NCI-H1092 treated with DMSO at 0.1 percent for 48 hours (cell line): ENCODE measurements around the gene CXCL6.

Experiments
- DNase-seq: peaks from one replicate; lab custom pipeline; 2025; lab: John Stamatoyannopoulos, UW

The CXCL6 gene

DNA sequence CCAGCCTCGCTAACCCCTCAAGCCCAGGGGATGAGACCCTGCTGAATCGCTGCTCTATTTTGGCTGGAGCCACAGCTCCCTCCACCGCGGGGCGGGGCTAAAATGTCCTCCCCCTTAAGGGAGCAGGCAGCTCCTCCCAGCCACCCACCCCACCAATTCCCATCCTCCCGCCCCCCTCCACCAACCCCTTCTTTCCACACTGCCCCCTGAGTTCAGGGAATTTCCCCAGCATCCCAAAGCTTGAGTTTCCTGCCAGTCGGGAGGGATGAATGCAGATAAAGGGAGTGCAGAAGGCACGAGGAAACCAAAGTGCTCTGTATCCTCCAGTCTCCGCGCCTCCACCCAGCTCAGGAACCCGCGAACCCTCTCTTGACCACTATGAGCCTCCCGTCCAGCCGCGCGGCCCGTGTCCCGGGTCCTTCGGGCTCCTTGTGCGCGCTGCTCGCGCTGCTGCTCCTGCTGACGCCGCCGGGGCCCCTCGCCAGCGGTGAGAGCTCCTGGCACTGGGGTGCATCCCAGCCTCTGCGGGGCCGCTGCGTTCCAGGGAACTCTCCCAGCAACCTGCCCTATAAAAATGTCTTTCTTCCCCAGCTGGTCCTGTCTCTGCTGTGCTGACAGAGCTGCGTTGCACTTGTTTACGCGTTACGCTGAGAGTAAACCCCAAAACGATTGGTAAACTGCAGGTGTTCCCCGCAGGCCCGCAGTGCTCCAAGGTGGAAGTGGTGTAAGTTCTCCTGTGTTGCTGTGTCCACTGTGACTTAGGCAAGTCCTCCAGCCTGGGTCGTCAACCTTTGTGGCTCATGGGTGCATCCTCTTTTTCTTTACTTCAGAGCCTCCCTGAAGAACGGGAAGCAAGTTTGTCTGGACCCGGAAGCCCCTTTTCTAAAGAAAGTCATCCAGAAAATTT lies at the start of gene CXCL6:
TSS of gene CXCL6 (plus strand) at position 306 of the 907 bp plus-strand sequence. CDS start at position 379, 73 bp downstream.
- DNase-seq: no peak

DNA sequence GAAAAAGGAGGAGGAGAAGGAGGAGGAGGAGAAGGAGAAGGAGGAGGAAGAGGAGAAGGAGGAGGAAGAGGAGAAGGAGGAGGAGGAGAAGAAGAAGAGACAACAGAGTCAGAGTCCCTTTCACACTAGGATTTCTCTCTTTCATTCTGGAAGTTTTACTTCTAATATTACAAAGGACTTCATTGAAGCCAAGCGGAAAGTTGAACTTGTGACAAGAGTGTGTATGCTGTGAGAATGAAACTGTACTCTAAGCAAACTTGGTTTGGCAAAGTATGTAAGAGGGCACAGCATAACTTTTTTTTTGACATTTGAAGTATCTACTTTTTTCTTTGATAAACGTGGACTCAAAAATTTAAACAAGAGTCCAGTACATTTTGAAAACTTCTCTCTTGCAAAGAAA lies 48.1 kb upstream of the CXCL6 start:
- no peak for DNase-seq

DNA sequence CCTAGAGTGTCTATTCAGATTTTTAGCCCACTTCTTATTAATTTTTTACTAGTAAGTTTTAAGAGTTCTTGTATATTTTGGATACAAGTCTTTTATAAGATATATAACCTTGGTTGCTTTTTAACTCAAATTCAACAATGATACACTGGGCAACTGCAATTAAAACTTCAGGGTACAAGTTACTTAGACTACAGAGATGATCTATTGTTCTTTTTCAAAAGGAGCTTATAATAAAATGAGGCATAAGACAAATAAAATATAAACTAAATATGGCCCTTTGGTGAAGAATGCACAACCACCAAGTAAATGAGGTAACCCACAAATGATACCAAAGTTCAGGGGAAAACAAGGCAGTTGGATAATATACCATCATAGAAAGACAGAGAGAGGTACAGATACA lies 37.6 kb upstream of the CXCL6 start:
- DNase-seq: no peak

GRCh38 chr4:73800206-73800605 lies 36.3 kb upstream of the CXCL6 start:
- no peak for DNase-seq

- DNase-seq: no peak
Observed at GRCh38 chr4:73801692-73802091, 34.8 kb upstream of the CXCL6 start.

- no peak for DNase-seq
Observed at GRCh38 chr4:73803213-73803612, 33.3 kb upstream of the CXCL6 start.

DNA sequence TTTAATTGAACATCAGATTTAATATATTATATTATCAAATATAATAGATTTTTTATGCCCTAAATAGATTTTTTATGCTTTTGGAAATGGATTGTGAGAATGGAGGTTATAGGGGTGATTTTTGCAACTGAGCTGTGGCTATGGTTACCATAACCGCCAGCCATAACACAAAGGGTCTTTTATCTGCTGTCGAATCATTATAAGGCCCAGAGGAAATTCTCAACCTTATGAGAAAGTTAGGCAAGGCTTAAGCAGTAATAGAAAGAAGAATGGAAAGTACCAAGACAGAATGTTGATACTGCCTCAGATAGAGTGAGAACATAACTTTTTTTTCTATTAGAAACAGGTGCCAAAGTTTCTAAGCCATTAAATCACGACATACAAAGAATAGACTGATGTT lies 26.3 kb upstream of the CXCL6 start:
- DNase-seq: no peak

DNA sequence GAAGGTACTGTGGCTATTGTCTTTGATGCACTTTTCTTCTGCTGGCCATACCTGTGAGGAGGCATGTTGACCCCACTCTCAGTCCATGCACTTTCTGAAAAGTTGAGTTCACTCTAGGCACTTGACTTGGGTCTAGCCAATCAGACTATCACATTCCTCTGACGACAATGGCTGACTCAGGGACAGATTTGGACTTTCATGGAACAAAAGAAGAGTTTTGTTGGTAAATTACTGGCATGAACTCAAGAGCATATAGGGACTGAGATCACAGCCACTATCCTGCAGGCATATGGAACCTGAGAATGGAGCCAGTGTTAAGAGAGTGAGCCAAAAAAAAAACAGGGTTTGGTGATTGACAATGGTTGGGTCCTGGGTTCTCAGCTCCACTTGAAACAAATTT lies 24.6 kb upstream of the CXCL6 start:
- DNase-seq: no peak

GRCh38 chr4:73814679-73815078 lies 21.8 kb upstream of the CXCL6 start:
- DNase-seq: no peak

DNA sequence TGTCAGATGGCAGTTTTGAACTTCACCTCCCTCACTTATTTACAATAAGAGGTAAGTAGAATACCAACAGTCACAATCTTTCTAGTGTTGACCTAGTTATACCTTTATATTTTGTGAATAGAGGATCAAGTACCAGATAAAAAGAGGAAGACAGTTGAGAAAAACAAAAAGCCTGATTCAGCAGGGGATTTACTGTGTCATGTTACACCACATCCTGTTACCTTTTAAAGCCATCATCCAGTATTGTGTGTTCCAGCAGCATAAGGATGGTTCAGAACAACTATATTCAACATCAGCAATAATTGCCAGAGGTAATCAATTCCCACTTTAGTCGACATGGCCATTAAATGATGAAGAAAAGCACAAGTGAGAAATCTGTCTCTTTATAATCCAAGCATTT lies 21.3 kb upstream of the CXCL6 start:
- peak; percentile 26 for DNase-seq

DNA sequence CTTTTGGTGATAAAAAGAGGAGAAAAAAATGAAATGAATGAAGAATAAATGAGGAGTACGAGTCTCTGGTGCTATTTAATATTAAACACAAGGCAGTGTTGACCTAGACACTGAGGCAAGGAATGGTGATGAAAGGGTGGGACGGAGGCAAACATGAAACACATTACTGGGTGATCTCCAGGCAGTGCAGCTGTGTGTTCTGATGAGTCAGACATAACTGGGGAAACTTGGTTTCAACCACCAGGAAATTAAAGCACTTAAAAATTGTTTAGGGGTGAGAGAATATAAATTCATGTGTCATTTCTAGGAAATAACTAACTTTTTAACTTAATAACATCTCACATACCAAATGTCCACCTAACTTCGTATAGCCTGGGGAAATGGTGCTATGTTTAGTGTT lies 19.7 kb upstream of the CXCL6 start:
- DNase-seq: no peak

GRCh38 chr4:73817341-73817740 lies 19.1 kb upstream of the CXCL6 start:
- peak; percentile 16 for DNase-seq

- DNase-seq: no peak
Observed at GRCh38 chr4:73821325-73821724, 15.2 kb upstream of the CXCL6 start.

- no peak for DNase-seq
Observed at GRCh38 chr4:73822389-73822788, 14.1 kb upstream of the CXCL6 start.

DNA sequence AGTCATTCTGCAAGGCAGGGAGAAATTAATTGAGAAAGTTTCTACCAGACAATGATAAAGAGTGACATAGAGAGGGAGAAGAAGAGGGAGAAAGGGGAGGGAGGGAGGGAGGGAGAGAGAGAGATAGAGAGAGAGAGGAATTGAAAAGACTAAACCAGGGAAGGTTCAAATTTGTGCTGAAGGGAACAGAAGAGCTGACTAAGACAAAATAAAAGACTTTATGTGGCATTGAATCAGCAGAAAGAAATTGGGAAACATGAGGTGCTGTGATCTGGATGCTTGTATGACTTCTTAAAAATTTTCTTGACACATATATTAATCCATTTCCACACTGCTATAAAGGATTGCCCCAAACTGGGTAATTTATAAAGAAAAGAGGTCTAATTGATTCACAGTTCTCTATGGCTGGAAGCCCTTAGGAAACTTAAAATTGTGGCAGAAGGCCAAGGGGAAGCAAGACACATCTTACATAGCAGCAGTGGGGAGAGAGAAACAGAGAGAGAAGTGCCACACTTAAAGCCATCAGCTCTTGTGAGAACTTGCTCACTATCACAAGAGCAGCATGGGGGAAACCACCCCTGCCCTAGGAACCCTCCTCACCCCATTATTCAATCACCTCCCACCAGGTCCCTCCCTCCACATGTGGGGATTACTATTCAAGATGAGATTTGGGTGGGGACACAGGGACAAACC lies 13.5 kb upstream of the CXCL6 start:
- DNase-seq: no peak

GRCh38 chr4:73823760-73824159 lies 12.7 kb upstream of the CXCL6 start:
- no peak for DNase-seq

GRCh38 chr4:73828956-73829355 lies 7.5 kb upstream of the CXCL6 start:
- no peak for DNase-seq

DNA sequence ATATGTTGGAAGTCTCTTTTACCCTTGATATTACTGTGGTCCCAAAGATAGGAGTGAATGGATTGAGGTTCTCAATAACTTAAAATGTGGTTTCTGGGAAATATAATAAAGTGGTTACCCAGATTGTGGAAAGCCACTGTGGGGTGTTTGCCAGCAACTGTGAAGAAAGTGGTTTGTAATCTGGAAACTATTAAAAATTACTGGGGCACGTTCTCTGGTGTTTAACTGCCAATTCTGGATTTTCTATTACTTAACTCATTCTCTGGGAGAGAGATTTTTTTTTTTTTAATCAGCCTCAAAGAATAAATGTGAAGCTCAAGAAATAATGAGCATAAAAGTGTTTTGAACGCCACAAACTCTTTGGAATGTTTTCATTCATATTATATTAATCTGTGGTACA lies 4.9 kb upstream of the CXCL6 start:
- DNase-seq: no peak

DNA sequence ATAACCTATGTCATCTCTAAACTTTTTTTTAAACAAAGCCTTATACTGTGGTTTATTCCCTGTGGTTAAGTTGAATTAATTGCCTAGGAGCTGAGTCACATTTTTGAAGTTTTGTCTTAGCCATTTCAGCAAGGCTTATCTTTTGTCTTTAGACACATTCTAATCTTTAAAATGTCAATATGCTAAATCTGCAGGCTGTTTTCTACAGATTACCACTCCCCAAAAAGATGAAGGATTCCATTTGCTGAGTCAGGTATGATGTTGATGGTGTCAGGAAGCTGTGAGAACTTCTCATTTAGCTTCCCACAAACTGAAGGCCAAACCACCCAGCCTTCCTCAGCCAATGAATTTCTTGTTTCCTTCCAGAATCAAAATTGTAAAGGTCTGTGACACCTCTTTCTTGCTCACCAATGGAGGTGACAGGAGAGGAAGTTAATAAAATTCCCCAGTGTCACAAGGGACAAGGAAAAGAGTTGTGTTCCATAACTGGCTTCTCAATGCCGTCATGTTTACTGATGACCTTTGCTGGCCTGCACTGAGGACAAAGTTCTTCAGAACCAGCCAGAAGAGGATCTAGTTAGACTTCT lies 3.7 kb upstream of the CXCL6 start:
- DNase-seq: no peak

GRCh38 chr4:73839071-73839470 lies 2.6 kb downstream of the CXCL6 start:
- DNase-seq: no peak

- no peak for DNase-seq
Observed at GRCh38 chr4:73839715-73840114, 3.2 kb downstream of the CXCL6 start.

- no peak for DNase-seq
Observed at GRCh38 chr4:73841243-73841925, 4.9 kb downstream of the CXCL6 start.
